ENCODE results near the gene ARID2.

The ARID2 gene

GRCh38 chr12:45701296-45701695 is 28.2 kb upstream of the ARID2 start:
- H3K79me2 ChIP-seq (ENCODE audit: control insufficient read depth, insufficient read depth, low read length, unreplicated experiment): no peaks in the 10 kb centered on the region
- no peaks in the 10 kb centered on the region for H3K27me3 ChIP-seq (ENCODE audit: insufficient read depth, low read length)
- H3K27ac ChIP-seq (ENCODE audit: low read depth, low read length): no peak overlapping the region
- peaks cover 4% of the 10 kb centered on the region for H3K4me1 ChIP-seq (ENCODE audit: control insufficient read depth, insufficient read depth, low read length, unreplicated experiment)
- H2AFZ ChIP-seq (ENCODE audit: low read length, unreplicated experiment): no peak overlapping the region
- H3K36me3 ChIP-seq (ENCODE audit: insufficient read depth, low read length): no peaks in the 10 kb centered on the region
- H3K4me3 ChIP-seq (ENCODE audit: low read depth, low read length): no peak overlapping the region

GRCh38 chr12:45703942-45704341 is 25.6 kb upstream of the ARID2 start:
- H3K27me3 ChIP-seq (ENCODE audit: insufficient read depth, low read length): no peaks in the 10 kb centered on the region
- no peaks in the 10 kb centered on the region for H3K36me3 ChIP-seq (ENCODE audit: insufficient read depth, low read length)
- peaks cover 4% of the 10 kb centered on the region for H3K4me1 ChIP-seq (ENCODE audit: control insufficient read depth, insufficient read depth, low read length, unreplicated experiment)
- no peak overlapping the region for H2AFZ ChIP-seq (ENCODE audit: low read length, unreplicated experiment)
- H3K79me2 ChIP-seq (ENCODE audit: control insufficient read depth, insufficient read depth, low read length, unreplicated experiment): no peaks in the 10 kb centered on the region
- no peak overlapping the region for H3K27ac ChIP-seq (ENCODE audit: low read depth, low read length)
- H3K4me3 ChIP-seq (ENCODE audit: low read depth, low read length): no peak overlapping the region

DNA sequence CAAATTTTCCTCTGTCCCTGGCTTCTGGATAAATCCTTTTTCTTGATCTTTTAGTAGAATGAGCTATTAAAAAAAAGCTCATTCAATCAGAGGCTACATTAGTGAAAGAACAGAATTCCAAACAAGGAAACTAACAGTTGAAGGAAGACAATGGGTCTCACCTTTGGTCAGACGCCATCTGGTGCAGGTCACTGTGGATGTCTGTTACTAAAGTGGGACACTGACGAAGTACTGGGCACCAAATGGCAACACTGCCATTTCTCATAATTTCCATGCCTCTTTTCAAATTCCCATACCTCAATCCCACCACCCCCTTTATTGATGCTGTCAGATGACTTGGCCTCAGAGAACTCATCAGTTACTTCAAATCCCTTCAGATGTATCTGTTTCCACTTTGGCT is 24.5 kb upstream of the ARID2 start:
- H3K4me3 ChIP-seq (ENCODE audit: low read depth, low read length): no peak overlapping the region
- H3K4me1 ChIP-seq (ENCODE audit: control insufficient read depth, insufficient read depth, low read length, unreplicated experiment): peaks cover 4% of the 10 kb centered on the region
- H3K36me3 ChIP-seq (ENCODE audit: insufficient read depth, low read length): no peaks in the 10 kb centered on the region
- H3K79me2 ChIP-seq (ENCODE audit: control insufficient read depth, insufficient read depth, low read length, unreplicated experiment): no peaks in the 10 kb centered on the region
- no peaks in the 10 kb centered on the region for H3K27me3 ChIP-seq (ENCODE audit: insufficient read depth, low read length)
- no peak overlapping the region for H3K27ac ChIP-seq (ENCODE audit: low read depth, low read length)
- no peak overlapping the region for H2AFZ ChIP-seq (ENCODE audit: low read length, unreplicated experiment)

GRCh38 chr12:45705404-45705803 is 24.1 kb upstream of the ARID2 start:
- H3K27ac ChIP-seq (ENCODE audit: low read depth, low read length): no peak overlapping the region
- H3K79me2 ChIP-seq (ENCODE audit: control insufficient read depth, insufficient read depth, low read length, unreplicated experiment): no peaks in the 10 kb centered on the region
- H2AFZ ChIP-seq (ENCODE audit: low read length, unreplicated experiment): no peak overlapping the region
- no peak overlapping the region for H3K4me3 ChIP-seq (ENCODE audit: low read depth, low read length)
- H3K36me3 ChIP-seq (ENCODE audit: insufficient read depth, low read length): no peaks in the 10 kb centered on the region
- H3K27me3 ChIP-seq (ENCODE audit: insufficient read depth, low read length): no peaks in the 10 kb centered on the region
- H3K4me1 ChIP-seq (ENCODE audit: control insufficient read depth, insufficient read depth, low read length, unreplicated experiment): peaks cover 4% of the 10 kb centered on the region

DNA sequence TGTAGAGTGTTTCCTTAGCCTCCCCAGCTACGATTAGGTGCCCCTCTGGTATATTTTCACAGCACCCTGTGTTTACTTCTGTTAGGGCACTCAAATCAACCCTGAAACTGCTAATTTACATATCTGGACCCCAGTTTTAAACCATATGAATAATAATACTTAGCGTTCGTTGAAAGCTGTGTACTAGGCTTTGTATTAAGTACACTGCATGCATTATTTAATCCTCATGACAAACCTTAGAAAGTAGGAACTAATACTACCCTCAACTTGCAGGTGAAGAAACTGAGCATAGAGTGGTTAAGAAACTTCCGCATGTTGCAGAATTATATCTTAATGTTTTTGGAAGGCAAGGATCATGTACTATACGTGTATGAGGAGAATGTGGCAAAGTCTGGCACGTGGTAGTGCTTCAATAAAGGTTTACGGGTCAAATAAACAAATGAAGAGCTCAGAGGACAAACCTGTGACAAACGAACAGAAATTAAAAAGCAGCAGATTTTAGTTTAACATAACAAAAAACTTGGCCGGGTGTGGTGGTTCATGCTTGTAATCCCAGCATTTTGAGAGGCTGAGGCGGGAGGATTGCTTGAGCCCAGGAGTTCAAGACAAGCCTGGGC is 22.2 kb upstream of the ARID2 start:
- no peak overlapping the region for H3K27ac ChIP-seq (ENCODE audit: low read depth, low read length)
- no peaks in the 10 kb centered on the region for H3K36me3 ChIP-seq (ENCODE audit: insufficient read depth, low read length)
- H3K4me1 ChIP-seq (ENCODE audit: control insufficient read depth, insufficient read depth, low read length, unreplicated experiment): peaks cover 4% of the 10 kb centered on the region
- H3K27me3 ChIP-seq (ENCODE audit: insufficient read depth, low read length): no peaks in the 10 kb centered on the region
- H3K79me2 ChIP-seq (ENCODE audit: control insufficient read depth, insufficient read depth, low read length, unreplicated experiment): no peaks in the 10 kb centered on the region
- H2AFZ ChIP-seq (ENCODE audit: low read length, unreplicated experiment): no peak overlapping the region
- no peak overlapping the region for H3K4me3 ChIP-seq (ENCODE audit: low read depth, low read length)

GRCh38 chr12:45708363-45708762 is 21.1 kb upstream of the ARID2 start:
- Histone ChIP-seq H3K4me1 (ENCODE audit: control insufficient read depth, insufficient read depth, low read length, unreplicated experiment) (peaks cover 4% of the 10 kb centered on the region), H3K36me3 (ENCODE audit: insufficient read depth, low read length) (no peaks in the 10 kb centered on the region), H3K27ac (ENCODE audit: low read depth, low read length) (no peak overlapping the region), H3K4me3 (ENCODE audit: low read depth, low read length) (no peak overlapping the region), H2AFZ (ENCODE audit: low read length, unreplicated experiment) (no peak overlapping the region), H3K79me2 (ENCODE audit: control insufficient read depth, insufficient read depth, low read length, unreplicated experiment) (no peaks in the 10 kb centered on the region), H3K27me3 (ENCODE audit: insufficient read depth, low read length) (no peaks in the 10 kb centered on the region)

DNA sequence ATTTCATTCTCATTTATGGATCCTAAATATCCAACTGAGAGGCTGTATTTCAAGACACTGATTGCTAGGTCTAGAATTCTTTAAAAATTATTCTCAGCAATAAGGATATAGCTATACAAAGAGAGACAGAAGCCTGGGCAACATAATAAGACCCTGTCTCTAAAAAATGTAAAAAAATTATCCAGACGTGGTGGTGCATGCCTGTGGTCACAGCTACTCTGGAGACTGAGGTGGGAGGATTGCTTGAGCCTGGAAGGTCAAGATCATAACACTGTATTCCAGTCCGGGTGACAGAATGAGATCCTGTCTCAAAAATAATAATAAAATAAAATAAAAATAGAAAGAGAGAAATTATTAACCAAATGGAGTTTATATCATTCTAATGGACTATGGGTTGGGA is 20.6 kb upstream of the ARID2 start:
- no peak overlapping the region for H2AFZ ChIP-seq (ENCODE audit: low read length, unreplicated experiment)
- H3K4me1 ChIP-seq (ENCODE audit: control insufficient read depth, insufficient read depth, low read length, unreplicated experiment): peaks cover 4% of the 10 kb centered on the region
- no peaks in the 10 kb centered on the region for H3K79me2 ChIP-seq (ENCODE audit: control insufficient read depth, insufficient read depth, low read length, unreplicated experiment)
- H3K36me3 ChIP-seq (ENCODE audit: insufficient read depth, low read length): no peaks in the 10 kb centered on the region
- H3K27me3 ChIP-seq (ENCODE audit: insufficient read depth, low read length): no peaks in the 10 kb centered on the region
- no peak overlapping the region for H3K4me3 ChIP-seq (ENCODE audit: low read depth, low read length)
- H3K27ac ChIP-seq (ENCODE audit: low read depth, low read length): no peak overlapping the region

DNA sequence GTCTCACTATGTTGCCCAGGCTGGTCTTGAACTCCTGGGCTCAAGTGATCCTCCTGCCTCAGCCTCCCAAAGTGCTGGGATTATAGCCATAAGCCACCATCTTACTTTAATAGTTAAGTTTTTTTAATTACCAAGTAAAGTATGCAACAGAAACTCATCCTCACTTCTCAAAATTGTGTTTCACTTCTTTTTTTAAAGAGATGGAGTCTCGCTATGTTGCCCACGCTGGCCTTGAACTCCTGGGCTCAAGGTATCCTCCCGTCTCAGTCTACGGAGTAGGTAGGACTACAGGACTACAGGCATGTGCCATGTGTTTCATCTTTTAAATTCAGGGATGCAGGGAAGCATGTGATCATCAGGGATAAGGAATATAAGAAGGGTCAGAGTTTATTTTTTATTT is 17.2 kb upstream of the ARID2 start:
- Histone ChIP-seq H3K4me1 (ENCODE audit: control insufficient read depth, insufficient read depth, low read length, unreplicated experiment) (no peaks in the 10 kb centered on the region), H3K27me3 (ENCODE audit: insufficient read depth, low read length) (no peaks in the 10 kb centered on the region)

GRCh38 chr12:45713078-45713477 is 16.4 kb upstream of the ARID2 start:
- no peaks in the 10 kb centered on the region for H3K4me1 ChIP-seq (ENCODE audit: control insufficient read depth, insufficient read depth, low read length, unreplicated experiment)
- H3K27me3 ChIP-seq (ENCODE audit: insufficient read depth, low read length): no peaks in the 10 kb centered on the region
- no peak overlapping the region for H3K27ac ChIP-seq (ENCODE audit: low read depth, low read length)
- H2AFZ ChIP-seq (ENCODE audit: low read length, unreplicated experiment): no peak overlapping the region
- no peaks in the 10 kb centered on the region for H3K36me3 ChIP-seq (ENCODE audit: insufficient read depth, low read length)
- H3K4me3 ChIP-seq (ENCODE audit: low read depth, low read length): no peak overlapping the region
- H3K79me2 ChIP-seq (ENCODE audit: control insufficient read depth, insufficient read depth, low read length, unreplicated experiment): no peaks in the 10 kb centered on the region

More for the DNA sequence above, 17.2 kb upstream of the ARID2 start:
- no peak overlapping the region for H3K4me3 ChIP-seq (ENCODE audit: low read depth, low read length)
- H3K36me3 ChIP-seq (ENCODE audit: insufficient read depth, low read length): no peaks in the 10 kb centered on the region
- no peak overlapping the region for H3K27ac ChIP-seq (ENCODE audit: low read depth, low read length)
- no peak overlapping the region for H2AFZ ChIP-seq (ENCODE audit: low read length, unreplicated experiment)
- H3K79me2 ChIP-seq (ENCODE audit: control insufficient read depth, insufficient read depth, low read length, unreplicated experiment): no peaks in the 10 kb centered on the region

GRCh38 chr12:45718306-45718705 is 11.2 kb upstream of the ARID2 start:
- Histone ChIP-seq H3K4me1 (ENCODE audit: control insufficient read depth, insufficient read depth, low read length, unreplicated experiment) (peaks cover 4% of the 10 kb centered on the region), H3K79me2 (ENCODE audit: control insufficient read depth, insufficient read depth, low read length, unreplicated experiment) (peaks cover 26% of the 10 kb centered on the region), H3K27ac (ENCODE audit: low read depth, low read length) (no peak overlapping the region)

DNA sequence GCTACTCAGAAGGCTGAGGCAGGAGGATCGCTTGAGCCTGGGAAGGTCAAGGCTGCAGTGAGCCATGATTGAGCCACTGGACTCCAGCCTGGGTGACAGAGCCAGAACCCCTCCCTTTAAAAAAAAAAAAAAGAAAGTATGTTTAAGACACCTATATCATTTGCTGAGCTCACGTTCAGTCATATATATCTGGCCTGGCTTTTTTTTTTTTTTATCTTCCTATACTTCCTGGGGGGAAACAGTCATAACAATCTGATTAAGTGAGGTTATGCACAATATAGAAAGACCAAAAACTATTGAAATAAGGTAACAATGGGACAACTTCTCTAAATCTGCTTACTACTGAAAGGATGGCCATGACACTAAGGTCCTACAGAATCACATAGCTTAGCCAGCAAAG is 9.4 kb upstream of the ARID2 start:
- Histone ChIP-seq H3K4me3 (ENCODE audit: low read depth, low read length) (no peak overlapping the region), H3K27ac (ENCODE audit: low read depth, low read length) (no peak overlapping the region), H3K4me1 (ENCODE audit: control insufficient read depth, insufficient read depth, low read length, unreplicated experiment) (peaks cover 16% of the 10 kb centered on the region), H3K79me2 (ENCODE audit: control insufficient read depth, insufficient read depth, low read length, unreplicated experiment) (peaks cover 43% of the 10 kb centered on the region), H2AFZ (ENCODE audit: low read length, unreplicated experiment) (no peak overlapping the region), H3K36me3 (ENCODE audit: insufficient read depth, low read length) (no peaks in the 10 kb centered on the region), H3K27me3 (ENCODE audit: insufficient read depth, low read length) (no peaks in the 10 kb centered on the region)

More at GRCh38 chr12:45718306-45718705, 11.2 kb upstream of the ARID2 start:
- H3K4me3 ChIP-seq (ENCODE audit: low read depth, low read length): no peak overlapping the region
- no peaks in the 10 kb centered on the region for H3K36me3 ChIP-seq (ENCODE audit: insufficient read depth, low read length)
- H3K27me3 ChIP-seq (ENCODE audit: insufficient read depth, low read length): no peaks in the 10 kb centered on the region
- no peak overlapping the region for H2AFZ ChIP-seq (ENCODE audit: low read length, unreplicated experiment)
